ENCODE results near the gene DSC1. TPM values are rescaled to one million over a fixed set of nuclear protein-coding genes. Genes with fewer than 3 reads are reported as not detected.
A peak's percentile ranks its signal among the peaks of the same experiment; 100 is the strongest.

Gene DSC1
- total RNA-seq, 1 experiment from 2014 or later: not detected

DNA sequence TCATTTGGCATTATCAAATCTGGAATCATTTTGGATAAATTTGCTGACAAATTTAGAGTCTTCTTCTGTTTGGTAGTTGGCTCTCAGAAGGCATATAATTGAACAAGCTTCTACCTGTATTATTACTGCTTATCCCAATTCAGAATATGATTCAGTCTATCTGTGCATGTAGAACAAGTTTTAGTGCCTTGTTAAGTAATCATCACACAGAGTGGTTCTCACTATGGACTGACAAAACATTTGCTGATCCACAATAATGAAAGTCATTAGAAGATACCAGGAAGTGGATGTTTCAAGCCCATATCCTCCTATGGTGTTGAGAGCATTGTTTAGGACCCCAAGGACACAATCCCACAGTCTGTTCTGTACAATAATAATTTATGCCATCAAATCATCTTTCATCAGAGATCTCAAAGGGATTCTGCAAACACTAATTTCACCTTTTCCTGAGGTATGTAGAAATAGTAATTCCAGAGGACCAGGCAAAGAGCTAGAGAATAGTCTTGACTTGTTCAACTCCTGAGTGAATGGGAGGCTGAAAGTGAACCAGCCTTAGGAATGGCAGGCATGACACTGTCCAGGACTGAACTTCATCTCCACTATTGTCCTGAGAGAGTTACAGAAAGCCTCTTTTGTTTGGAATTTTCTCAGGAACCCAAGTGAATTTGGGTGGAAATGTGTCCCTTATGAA is 29.6 kb upstream of the DSC1 start:
- Histone ChIP-seq H3K36me3 (ENCODE audit: low read depth, low read length) (no peaks in the 10 kb centered on the region), H3K4me3 (ENCODE audit: low read length) (no peak overlapping the region), H3K4me2 (ENCODE audit: low read length) (no peak overlapping the region), H3K4me1 (ENCODE audit: insufficient read depth, low read length) (peaks cover 9% of the 10 kb centered on the region), H3K27me3 (ENCODE audit: low read length) (no peaks in the 10 kb centered on the region), H2AFZ (ENCODE audit: low read length) (no peak overlapping the region), H3K27ac (ENCODE audit: low read length) (no peak overlapping the region), H3K9ac (ENCODE audit: low read length) (no peak overlapping the region), H3K79me2 (ENCODE audit: low read length) (no peaks in the 10 kb centered on the region), H3K9me2 (replicated peaks; ENCODE audit: low read length) (no peaks in the 10 kb centered on the region), H3F3A (ENCODE audit: low read length, unreplicated experiment) (no peaks in the 10 kb centered on the region), H4K20me1 (ENCODE audit: low read length) (no peaks in the 10 kb centered on the region), H3K9me3 (ENCODE audit: low read length) (no peaks in the 10 kb centered on the region)
- no peak for ATAC-seq
- ChIA-PET POLR2A (ENCODE audit: unreplicated experiment) (no interaction called here), CTCF (no interaction called here)
- no peak for TF ChIP-seq EZH2phosphoT487 (IDR thresholded peaks at IDR 0.05; ENCODE audit: borderline replicate concordance, low read length)
- TF ChIP-seq, protein P1, sequence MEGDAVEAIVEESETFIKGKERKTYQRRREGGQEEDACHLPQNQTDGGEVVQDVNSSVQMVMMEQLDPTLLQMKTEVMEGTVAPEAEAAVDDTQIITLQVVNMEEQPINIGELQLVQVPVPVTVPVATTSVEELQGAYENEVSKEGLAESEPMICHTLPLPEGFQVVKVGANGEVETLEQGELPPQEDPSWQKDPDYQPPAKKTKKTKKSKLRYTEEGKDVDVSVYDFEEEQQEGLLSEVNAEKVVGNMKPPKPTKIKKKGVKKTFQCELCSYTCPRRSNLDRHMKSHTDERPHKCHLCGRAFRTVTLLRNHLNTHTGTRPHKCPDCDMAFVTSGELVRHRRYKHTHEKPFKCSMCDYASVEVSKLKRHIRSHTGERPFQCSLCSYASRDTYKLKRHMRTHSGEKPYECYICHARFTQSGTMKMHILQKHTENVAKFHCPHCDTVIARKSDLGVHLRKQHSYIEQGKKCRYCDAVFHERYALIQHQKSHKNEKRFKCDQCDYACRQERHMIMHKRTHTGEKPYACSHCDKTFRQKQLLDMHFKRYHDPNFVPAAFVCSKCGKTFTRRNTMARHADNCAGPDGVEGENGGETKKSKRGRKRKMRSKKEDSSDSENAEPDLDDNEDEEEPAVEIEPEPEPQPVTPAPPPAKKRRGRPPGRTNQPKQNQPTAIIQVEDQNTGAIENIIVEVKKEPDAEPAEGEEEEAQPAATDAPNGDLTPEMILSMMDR (conservative IDR thresholded peaks at IDR 0.05; ENCODE audit: low read depth, low read length): no peak
- no peak for DNase-seq
- no TSS peak for BruUV-seq (replicated peaks)
- intact Hi-C loops (cut with micrococcal nuclease): no loop called here

DNA sequence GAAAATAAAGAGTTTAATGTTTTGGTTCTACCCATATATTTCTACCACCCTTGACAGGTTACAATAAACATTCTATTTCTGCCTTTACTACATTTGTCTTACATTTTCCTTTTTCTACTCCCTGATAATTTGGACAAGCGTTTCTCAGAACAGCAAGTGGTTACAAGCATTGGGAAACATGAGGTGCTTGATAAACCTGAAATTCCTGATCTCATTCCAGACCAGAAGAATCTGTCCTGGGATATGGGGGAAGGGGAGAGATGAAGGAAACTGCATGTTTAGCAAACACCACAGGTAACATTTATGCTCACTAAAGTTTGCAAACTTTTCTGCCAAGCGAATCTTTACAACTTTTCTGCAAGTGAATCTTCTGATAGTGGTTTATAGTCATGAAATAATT is 28.3 kb upstream of the DSC1 start:
- no peaks in the 10 kb centered on the region for H3K79me2 ChIP-seq (ENCODE audit: low read length)
- no peak overlapping the region for H3K27ac ChIP-seq (ENCODE audit: low read length)
- no peaks in the 10 kb centered on the region for H4K20me1 ChIP-seq (ENCODE audit: low read length)
- no TSS peak for BruUV-seq (replicated peaks)
- intact Hi-C loops (cut with micrococcal nuclease): no loop called here
- H3K4me3 ChIP-seq (ENCODE audit: low read length): no peak overlapping the region
- no peaks in the 10 kb centered on the region for H3K27me3 ChIP-seq (ENCODE audit: low read length)
- H3K4me2 ChIP-seq (ENCODE audit: low read length): peak overlapping the region; percentile 17; the same call in 1 of the 2 replicates
- ChIA-PET POLR2A (ENCODE audit: unreplicated experiment) (no interaction called here), CTCF (no interaction called here)
- peaks cover 10% of the 10 kb centered on the region for H3K4me1 ChIP-seq (ENCODE audit: insufficient read depth, low read length)
- H3K9me3 ChIP-seq (ENCODE audit: low read length): no peaks in the 10 kb centered on the region
- TF ChIP-seq EZH2phosphoT487 (IDR thresholded peaks at IDR 0.05; ENCODE audit: borderline replicate concordance, low read length): no peak
- TF ChIP-seq EZH2 (IDR thresholded peaks at IDR 0.05; ENCODE audit: low read length, unreplicated experiment): no peak
- TF ChIP-seq, protein P1 (conservative IDR thresholded peaks at IDR 0.05; ENCODE audit: low read depth, low read length): no peak
- H3F3A ChIP-seq (ENCODE audit: low read length, unreplicated experiment): no peaks in the 10 kb centered on the region
- ATAC-seq (no peak), DNase-seq (peak; percentile 52)
- H2AFZ ChIP-seq (ENCODE audit: low read length): no peak overlapping the region
- no peaks in the 10 kb centered on the region for H3K36me3 ChIP-seq (ENCODE audit: low read depth, low read length)
- no peaks in the 10 kb centered on the region for H3K9me2 ChIP-seq (replicated peaks; ENCODE audit: low read length)
- no peak overlapping the region for H3K9ac ChIP-seq (ENCODE audit: low read length)

DNA sequence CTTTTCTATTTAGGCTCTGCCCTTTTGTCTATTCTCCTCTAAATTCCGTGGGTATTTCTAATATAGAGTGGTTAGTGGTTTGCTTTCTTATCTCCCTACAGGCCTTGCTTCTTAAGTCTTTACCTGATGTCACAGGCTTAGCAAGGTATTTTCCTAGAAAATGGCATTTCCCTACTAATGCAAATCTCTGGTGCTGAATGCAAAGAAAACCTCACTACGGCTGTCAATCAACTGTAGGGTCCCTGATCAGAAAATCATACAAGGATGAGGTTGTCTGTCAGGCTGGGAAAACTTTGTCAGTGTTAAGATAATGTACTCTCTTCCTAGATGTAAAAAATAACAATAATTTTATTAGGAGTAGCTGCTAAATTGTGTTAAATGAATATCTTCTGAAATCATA is 27.1 kb upstream of the DSC1 start:
- Histone ChIP-seq H3K27ac (ENCODE audit: low read length) (no peak overlapping the region), H3K79me2 (ENCODE audit: low read length) (no peaks in the 10 kb centered on the region), H3K4me1 (ENCODE audit: insufficient read depth, low read length) (peaks cover 20% of the 10 kb centered on the region), H3K9me3 (ENCODE audit: low read length) (no peaks in the 10 kb centered on the region), H2AFZ (ENCODE audit: low read length) (no peak overlapping the region), H3K9me2 (replicated peaks; ENCODE audit: low read length) (no peaks in the 10 kb centered on the region), H3K27me3 (ENCODE audit: low read length) (no peaks in the 10 kb centered on the region), H3F3A (ENCODE audit: low read length, unreplicated experiment) (no peaks in the 10 kb centered on the region), H3K9ac (ENCODE audit: low read length) (no peak overlapping the region), H3K36me3 (ENCODE audit: low read depth, low read length) (no peaks in the 10 kb centered on the region), H4K20me1 (ENCODE audit: low read length) (no peaks in the 10 kb centered on the region), H3K4me2 (ENCODE audit: low read length) (no peak overlapping the region), H3K4me3 (ENCODE audit: low read length) (no peak overlapping the region)
- no TSS peak for BruUV-seq (replicated peaks)
- ChIA-PET POLR2A (ENCODE audit: unreplicated experiment) (no interaction called here), CTCF (interaction anchor here (0.7 kb wide), 1 partner anchor 14 kb away, joined by 9 read pairs; no protein-coding TSS in a partner anchor)
- ATAC-seq: no peak
- intact Hi-C loops (cut with micrococcal nuclease): loop anchor here (5.0 kb wide), 1 partner anchor 147 kb away; the partner anchor contains the start of gene DSC3
- DNase-seq: no peak
- TF ChIP-seq EZH2phosphoT487 (IDR thresholded peaks at IDR 0.05; ENCODE audit: borderline replicate concordance, low read length) (no peak), EZH2 (IDR thresholded peaks at IDR 0.05; ENCODE audit: low read length, unreplicated experiment) (no peak)
- TF ChIP-seq, protein P1 (conservative IDR thresholded peaks at IDR 0.05; ENCODE audit: low read depth, low read length): no peak
